H1 (cell line): Measurements from ENCODE around the gene SLC7A14. TPM values are rescaled to one million over a fixed set of nuclear protein-coding genes. Genes with fewer than 3 reads are reported as not detected.

Experiments used
- CTCF ChIA-PET: fragments of 300-600 bp; sonication (Branson Sonifier 250); formaldehyde crosslinking; loops from one replicate; lab custom pipeline; 2021; ENCODE audit not compliant: partially characterized antibody; lab: Charles Lee
- POLR2A ChIA-PET: fragments of 300-600 bp; sonication (Branson Sonifier 250); formaldehyde crosslinking; loops from one replicate; lab custom pipeline; 2021; ENCODE audit warnings: inconsistent platforms; ENCODE audit not compliant: partially characterized antibody; lab: Charles Lee
- DNase-seq, 2 experiments: peaks; one replicate each; pipeline versions ENCODE4 v3.0.0 to v3.0.0-alpha.2; 2010 to 2022; ENCODE audit warnings: low spot score in 2 of 2, low read depth in 1 of 2, mixed read lengths in 1 of 2
- FAIRE-seq: peaks from 2 replicates; lab custom pipeline; 2011; peaks lifted over from hg19 to GRCh38; lab: Jason Lieb, UNC
- H2AFZ ChIP-seq: 2 replicates; pipeline ENCODE4 v1.8.1; 2012; ENCODE audit warnings: low read length, inconsistent platforms
- H2AK5ac ChIP-seq: 2 replicates; pipeline ENCODE4 v1.6.1; 2013; ENCODE audit warnings: low read depth, low read length
- H2BK120ac ChIP-seq: replicated peaks from 2 replicates; pipeline ENCODE3; 2013; ENCODE audit warnings: low read depth, low read length, inconsistent platforms
- H2BK12ac ChIP-seq: 2 replicates; pipeline ENCODE4 v1.6.1; 2013; ENCODE audit warnings: low read depth, low read length
- H2BK15ac ChIP-seq: 2 replicates; pipeline ENCODE4 v1.6.1; 2013; ENCODE audit warnings: low read length
- H2BK20ac ChIP-seq: 2 replicates; pipeline ENCODE4 v1.6.1; 2013; ENCODE audit warnings: low read length
- H2BK5ac ChIP-seq: 2 replicates; pipeline ENCODE4 v1.6.1; 2013; ENCODE audit warnings: low read depth, low read length
- H3K14ac ChIP-seq: 2 replicates; pipeline ENCODE4 v1.6.1; 2013; ENCODE audit warnings: inconsistent platforms; ENCODE audit not compliant: insufficient read length
- H3K18ac ChIP-seq: 2 replicates; pipeline ENCODE4 v1.6.1; 2013; ENCODE audit warnings: low read length; ENCODE audit errors: extremely low read depth
- H3K23ac ChIP-seq: 2 replicates; pipeline ENCODE4 v1.6.1; 2013; ENCODE audit warnings: inconsistent platforms; ENCODE audit not compliant: insufficient read length
- H3K23me2 ChIP-seq: 2 replicates; pipeline ENCODE4 v1.6.1; 2013; ENCODE audit warnings: low read depth, low read length
- H3K27ac ChIP-seq: 2 replicates; pipeline ENCODE4 v1.6.1; 2011; ENCODE audit warnings: low read depth, low read length, inconsistent platforms
- H3K27me3 ChIP-seq, 4 experiments: replicated peaks in 1 of 4; 1 replicate in 1 of 4; 2 replicates in 3 of 4; pipeline versions ENCODE4 v1.6.1 to v1.8.1; 2011 to 2013; ENCODE audit warnings: low read length in 3 of 4, mild to moderate bottlenecking in 3 of 4, inconsistent platforms in 2 of 4, mixed read lengths in 2 of 4, moderate library complexity in 1 of 4; ENCODE audit not compliant: control insufficient read depth in 3 of 4, insufficient read depth in 3 of 4; ENCODE audit errors: extremely low read depth in 1 of 4
- H3K36me3 ChIP-seq, 4 experiments: 2 replicates each; pipeline versions ENCODE4 v1.6.1 to v1.8.1; 2011 to 2013; ENCODE audit warnings: mild to moderate bottlenecking in 4 of 4, low read length in 3 of 4, moderate library complexity in 2 of 4, control low read depth in 1 of 4, inconsistent platforms in 1 of 4; ENCODE audit not compliant: insufficient read depth in 4 of 4, control insufficient read depth in 2 of 4
- H3K4ac ChIP-seq: replicated peaks from 2 replicates; pipeline ENCODE3; 2013; ENCODE audit warnings: low read length, low read depth, mixed read lengths, inconsistent platforms; ENCODE audit not compliant: insufficient read length
- H3K4me1 ChIP-seq, 4 experiments: replicated peaks in 1 of 4; 1 replicate in 1 of 4; 2 replicates in 3 of 4; pipeline versions ENCODE4 v1.6.1 to v1.8.1; 2011 to 2013; ENCODE audit warnings: low read length in 3 of 4, inconsistent platforms in 2 of 4, mixed read lengths in 1 of 4; ENCODE audit not compliant: insufficient read depth in 4 of 4, control insufficient read depth in 3 of 4
- H3K4me2 ChIP-seq, 2 experiments: 2 replicates each; pipeline versions ENCODE4 v1.6.1 to v1.8.1; 2011 to 2013; ENCODE audit warnings: low read depth in 2 of 2, low read length in 2 of 2, control low read depth in 1 of 2, inconsistent platforms in 1 of 2, mild to moderate bottlenecking in 1 of 2; ENCODE audit not compliant: insufficient read depth in 1 of 2
- H3K4me3 ChIP-seq, 4 experiments: fragments of 200-600, 300-600 bp in 1 of 4; sonication (generic), shearing (Covaris generic), sonication (Bioruptor Twin) in 1 of 4; 2 replicates each; pipeline versions ENCODE4 v1.5.1 to v1.8.1; 2011 to 2016; ENCODE audit warnings: low read length in 4 of 4, low read depth in 3 of 4, control low read depth in 2 of 4, inconsistent platforms in 2 of 4, mild to moderate bottlenecking in 2 of 4, mixed read lengths in 1 of 4, moderate library complexity in 1 of 4; ENCODE audit not compliant: insufficient read depth in 2 of 4; ENCODE audit errors: extremely low read depth in 1 of 4
- H3K56ac ChIP-seq: replicated peaks from 2 replicates; pipeline ENCODE3; 2013; ENCODE audit warnings: low read depth, mild to moderate bottlenecking, mixed read lengths, low read length, inconsistent platforms; ENCODE audit not compliant: insufficient read length
- H3K79me1 ChIP-seq: 2 replicates; pipeline ENCODE4 v1.6.1; 2013; ENCODE audit warnings: low read depth, low read length, control low read depth
- H3K79me2 ChIP-seq, 2 experiments: 2 replicates each; pipeline versions ENCODE4 v1.6.1 to v1.8.1; 2012 to 2013; ENCODE audit warnings: low read length in 2 of 2, mild to moderate bottlenecking in 2 of 2, inconsistent platforms in 1 of 2; ENCODE audit not compliant: insufficient read depth in 2 of 2, control insufficient read depth in 1 of 2
- H3K9ac ChIP-seq, 4 experiments: replicated peaks in 1 of 4; 1 replicate in 1 of 4; 2 replicates in 3 of 4; pipeline versions ENCODE4 v1.6.1 to v1.8.1; 2011 to 2013; ENCODE audit warnings: low read depth in 3 of 4, low read length in 3 of 4, control low read depth in 2 of 4, mild to moderate bottlenecking in 2 of 4, moderate library complexity in 2 of 4, inconsistent platforms in 1 of 4; ENCODE audit errors: extremely low read depth in 1 of 4
- H3K9me3 ChIP-seq, 2 experiments: 2 replicates each; pipeline versions ENCODE4 v1.6.1 to v1.8.1; 2012 to 2013; ENCODE audit warnings: mild to moderate bottlenecking in 2 of 2, moderate library complexity in 2 of 2, control low read depth in 1 of 2, inconsistent platforms in 1 of 2, low read depth in 1 of 2, low read length in 1 of 2, mixed read lengths in 1 of 2; ENCODE audit not compliant: insufficient read depth in 2 of 2
- H4K20me1 ChIP-seq, 2 experiments: replicated peaks in 1 of 2; 2 replicates each; pipeline versions ENCODE3 to v1.8.1; 2011 to 2013; ENCODE audit warnings: inconsistent platforms in 2 of 2, low read length in 2 of 2, mild to moderate bottlenecking in 1 of 2; ENCODE audit not compliant: insufficient read depth in 2 of 2, control insufficient read depth in 1 of 2
- H4K5ac ChIP-seq: 2 replicates; pipeline ENCODE4 v1.6.1; 2013; ENCODE audit warnings: low read length, low read depth, mixed read lengths, inconsistent platforms; ENCODE audit not compliant: insufficient read length
- H4K8ac ChIP-seq: 2 replicates; pipeline ENCODE4 v1.8.0; 2013; ENCODE audit warnings: mild to moderate bottlenecking, moderate library complexity, low read length, inconsistent platforms; ENCODE audit not compliant: insufficient read depth; ENCODE audit errors: extremely low read depth
- H4K91ac ChIP-seq: replicated peaks from 2 replicates; pipeline ENCODE3; 2013; ENCODE audit warnings: low read length, mixed read lengths, inconsistent platforms; ENCODE audit not compliant: insufficient read length
- CHD1 ChIP-seq: IDR thresholded peaks from 2 replicates; pipeline ENCODE4 v1.6.1; 2012; ENCODE audit warnings: low read depth, low read length, improper control_type of control experiment
- CTCF ChIP-seq, 3 experiments: IDR thresholded peaks; 1 replicate in 2 of 3; 2 replicates in 1 of 3; pipeline versions ENCODE4 v1.5.1 to v1.6.1; 2011; ENCODE audit warnings: low read length in 3 of 3, mild to moderate bottlenecking in 3 of 3, inconsistent platforms in 2 of 3, low read depth in 1 of 3, moderate library complexity in 1 of 3; ENCODE audit not compliant: insufficient read depth in 1 of 3; ENCODE audit errors: control extremely low read depth in 1 of 3
- HDAC6 ChIP-seq: IDR thresholded peaks from one replicate; pipeline ENCODE4 v1.7.1; 2012; ENCODE audit warnings: low read depth, mild to moderate bottlenecking, inconsistent platforms, low read length, moderate library complexity
- PHF8 ChIP-seq: fragments of 200-600 bp; sonication (generic); conservative IDR thresholded peaks from 2 replicates; pipeline ENCODE4 v1.7.1; 2012; ENCODE audit warnings: low read depth, mild to moderate bottlenecking, inconsistent platforms, low read length, moderate library complexity
- RBBP5 ChIP-seq: IDR thresholded peaks from 2 replicates; pipeline ENCODE4 v1.7.1; 2012; ENCODE audit warnings: low read depth, mild to moderate bottlenecking, inconsistent platforms, low read length, moderate library complexity, borderline replicate concordance
- RNF2 ChIP-seq: fragments of 200-900, 300-1000 bp; sonication (generic); IDR thresholded peaks from 2 replicates; pipeline ENCODE4 v1.7.1; 2016; ENCODE audit warnings: borderline replicate concordance, low read depth, mild to moderate bottlenecking, antibody characterized with exemption, low read length; ENCODE audit not compliant: poor library complexity, severe bottlenecking; ENCODE audit errors: missing control alignments
- SP2 ChIP-seq: IDR thresholded peaks from 2 replicates; pipeline ENCODE4 v1.6.1; 2012; ENCODE audit warnings: mild to moderate bottlenecking, low read length, inconsistent platforms
- SP4 ChIP-seq: IDR thresholded peaks from 2 replicates; pipeline ENCODE4 v1.6.1; 2012; ENCODE audit warnings: low read length, inconsistent platforms
- SRF ChIP-seq: IDR thresholded peaks from 2 replicates; pipeline ENCODE4 v1.6.1; 2011; ENCODE audit warnings: mild to moderate bottlenecking, low read depth, low read length, moderate library complexity
- SUZ12 ChIP-seq: fragments of 200-600 bp; sonication (generic); IDR thresholded peaks from 2 replicates; pipeline ENCODE4 v1.6.1; 2012; ENCODE audit warnings: mild to moderate bottlenecking, inconsistent platforms, low read length, moderate library complexity, mixed read lengths
- TBP ChIP-seq: IDR thresholded peaks from 2 replicates; pipeline ENCODE4 v1.6.1; 2011; ENCODE audit warnings: low read depth, low read length, improper control_type of control experiment
- WGBS, 2 experiments: shearing (Covaris generic) in 1 of 2; methylation state at CpG; one replicate each; pipeline versions ENCODE4 v1.1.6 to v1.1.7; 2013 to 2015; ENCODE audit warnings: low lambda C conversion rate in 2 of 2, mixed read lengths in 2 of 2, inconsistent platforms in 1 of 2, low coverage in 1 of 2, missing lambda C conversion rate in 1 of 2; ENCODE audit not compliant: insufficient replicate concordance in 2 of 2, insufficient coverage in 1 of 2, insufficient read length in 1 of 2; ENCODE audit errors: extremely low coverage in 1 of 2, missing lambda C conversion rate in 1 of 2; 5-methylcytosine and 5-hydroxymethylcytosine counted together
- polyA plus RNA-seq, 7 experiments: library from polyadenylated mRNA; depleted of rRNA in 3 of 7; stranded (reverse) in 5 of 7; unstranded in 2 of 7; fragments of >200 nt in 5 of 7; fragments of 200-250 nt in 2 of 7; gene quantifications; 1 replicate in 5 of 7; 2 replicates in 1 of 7; 4 replicates in 1 of 7; pipeline versions ENCODE4 v1.2.1 to v1.2.3, GENCODE V29; 2011 to 2013; ENCODE audit warnings: missing spikeins in 2 of 7, mixed read lengths in 2 of 7
- total RNA-seq: library from RNA; stranded (reverse); fragmentation: NEBNext Ultra II Directional; extraction: Animal tissue kit (Norgen Biotek cat#: 25700); gene quantifications from 2 replicates; pipeline ENCODE4 v1.2.1, GENCODE V29; 2021

Gene SLC7A14
- total and polyA plus RNA-seq, 2 of the 8 experiments (the other 6 are each of a cell fraction or from before 2014, with no cell fraction given), result 0.21 to 0.95 TPM

- FAIRE-seq, result no peak
- Histone ChIP-seq H3K4me1 (peaks cover 0 to 3% (median 1%) of the 10 kb centered on the region in 4 experiments; a peak in 2 of 7 replicates), H2BK15ac (no peak overlapping the region), H3K9ac (no peak overlapping the region), H3K56ac (no peak overlapping the region), H2BK120ac (no peak overlapping the region), H2BK20ac (no peak overlapping the region), H3K27me3 (no peaks in the 10 kb centered on the region), H4K20me1 (no peaks in the 10 kb centered on the region), H4K8ac (no peak overlapping the region), H3K4ac (no peak overlapping the region), H3K23me2 (no peaks in the 10 kb centered on the region), H2BK12ac (no peak overlapping the region), H3K36me3 (no peaks in the 10 kb centered on the region), H3K79me2 (no peaks in the 10 kb centered on the region), H3K4me2 (no peak overlapping the region), H2BK5ac (no peak overlapping the region), H3K4me3 (no peak overlapping the region), H4K91ac (no peak overlapping the region), H3K18ac (no peak overlapping the region), H2AFZ (no peak overlapping the region), H3K23ac (no peak overlapping the region), H2AK5ac (no peak overlapping the region), H3K27ac (no peak overlapping the region), H3K9me3 (0 out of 4 replicates have a peak, but pooled peaks cover 0 to 2% of the 10 kb centered on the region in 2 experiments), H4K5ac (no peak overlapping the region), H3K79me1 (no peaks in the 10 kb centered on the region), H3K14ac (no peak overlapping the region)
- 83% methylated on average over 4 of the region's 4 CpGs; no CpG with 5 or more reads in 1 of the 2 experiments for WGBS, 2 experiments
- ChIA-PET POLR2A (interaction anchor here (0.8 kb wide), 1 partner anchor 240 kb away, joined by 3 read pairs; no protein-coding TSS in a partner anchor), CTCF (interaction anchor here (0.6 to 3.4 kb wide), 11 partner anchors 9 to 327 kb away, joined by 3 to 29 read pairs (median 4); no protein-coding TSS in a partner anchor)
- no peak for DNase-seq
- TF ChIP-seq SP2 (no peak), RBBP5 (no peak), CTCF (IDR thresholded peaks at IDR 0.05; ENCODE audit: control extremely low read depth in 1 of 3, insufficient read depth in 1 of 3, low read depth in 1 of 3, low read length in 3 of 3) (no peak), RNF2 (no peak), PHF8 (no peak), TBP (no peak), SRF (no peak), SUZ12 (no peak), HDAC6 (no peak), SP4 (no peak), CHD1 (no peak)
Measured at GRCh38 chr3:170484869-170485268, 101.0 kb downstream of the SLC7A14 start.
